Measurements from ENCODE around the gene TMEM151B. TPM values are rescaled to one million over a fixed set of nuclear protein-coding genes. Genes with fewer than 3 reads are reported as not detected.

The TMEM151B gene
- total RNA-seq, 2 donors from 2014 or later, result 0.12 to 0.19 TPM

DNA sequence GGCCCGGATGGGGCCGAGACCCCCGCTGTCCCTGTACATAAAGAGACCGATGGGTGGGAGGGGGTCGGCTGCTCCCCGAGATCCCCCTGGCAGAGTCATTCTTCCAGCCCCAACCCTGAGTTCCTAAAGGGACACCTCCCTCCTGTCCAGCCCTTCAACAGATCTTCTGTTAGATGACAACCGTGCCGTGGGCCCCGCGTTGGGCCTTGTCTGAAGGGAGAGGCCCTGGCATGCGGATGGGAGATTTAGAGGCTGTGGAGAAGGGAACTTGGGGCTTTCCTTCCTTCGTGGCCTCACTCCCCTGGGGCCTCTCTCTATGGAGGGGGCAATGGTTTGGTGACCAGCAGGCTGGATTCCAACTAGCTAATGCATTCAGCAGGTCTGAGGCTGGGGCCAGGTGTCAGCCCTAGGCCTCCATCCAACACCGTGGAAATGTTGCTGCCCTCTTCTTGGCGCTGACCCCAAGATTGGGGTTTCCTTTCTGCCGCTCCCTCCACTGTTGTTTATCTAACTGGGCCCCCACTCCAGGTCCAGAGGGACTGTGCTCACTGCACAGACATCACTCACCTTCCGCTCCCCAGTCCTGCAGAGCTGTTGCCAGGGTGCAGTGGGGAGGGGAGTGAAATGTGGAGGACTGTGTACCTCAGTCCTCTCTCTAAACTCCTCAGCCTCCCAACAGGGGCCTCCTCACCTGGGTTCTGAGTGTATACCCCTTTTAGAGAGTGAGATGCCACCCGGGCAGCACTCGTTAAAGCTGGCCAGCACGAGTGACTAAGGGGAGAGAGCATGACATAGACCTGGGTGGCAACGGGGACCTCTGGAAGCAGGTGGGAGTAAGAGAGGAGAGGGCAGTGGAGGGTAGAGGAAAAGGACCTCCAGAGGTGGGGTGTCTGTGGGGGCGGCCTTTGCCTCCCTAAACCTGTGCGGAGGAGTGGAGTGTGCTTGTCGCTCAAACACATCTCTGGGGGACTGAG is 6.7 kb downstream of the TMEM151B start:
- H3K36me3 ChIP-seq, result no peaks in the 10 kb centered on the region
- TF ChIP-seq, protein P1, sequence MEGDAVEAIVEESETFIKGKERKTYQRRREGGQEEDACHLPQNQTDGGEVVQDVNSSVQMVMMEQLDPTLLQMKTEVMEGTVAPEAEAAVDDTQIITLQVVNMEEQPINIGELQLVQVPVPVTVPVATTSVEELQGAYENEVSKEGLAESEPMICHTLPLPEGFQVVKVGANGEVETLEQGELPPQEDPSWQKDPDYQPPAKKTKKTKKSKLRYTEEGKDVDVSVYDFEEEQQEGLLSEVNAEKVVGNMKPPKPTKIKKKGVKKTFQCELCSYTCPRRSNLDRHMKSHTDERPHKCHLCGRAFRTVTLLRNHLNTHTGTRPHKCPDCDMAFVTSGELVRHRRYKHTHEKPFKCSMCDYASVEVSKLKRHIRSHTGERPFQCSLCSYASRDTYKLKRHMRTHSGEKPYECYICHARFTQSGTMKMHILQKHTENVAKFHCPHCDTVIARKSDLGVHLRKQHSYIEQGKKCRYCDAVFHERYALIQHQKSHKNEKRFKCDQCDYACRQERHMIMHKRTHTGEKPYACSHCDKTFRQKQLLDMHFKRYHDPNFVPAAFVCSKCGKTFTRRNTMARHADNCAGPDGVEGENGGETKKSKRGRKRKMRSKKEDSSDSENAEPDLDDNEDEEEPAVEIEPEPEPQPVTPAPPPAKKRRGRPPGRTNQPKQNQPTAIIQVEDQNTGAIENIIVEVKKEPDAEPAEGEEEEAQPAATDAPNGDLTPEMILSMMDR (IDR thresholded peaks at IDR 0.05), result no peak
- no peak for DNase-seq
- no peak overlapping the region for H3K9ac ChIP-seq (ENCODE audit: low read depth in 2 of 2, low read length in 2 of 2)
- peaks cover 4% of the 10 kb centered on the region for H3K4me1 ChIP-seq
- H3K4me3 ChIP-seq, result no peak overlapping the region
- intact Hi-C loops (cut with DNase I), result no loop called here
- peaks cover 30% of the 10 kb centered on the region for H3K27me3 ChIP-seq
- no peak overlapping the region for H3K27ac ChIP-seq
- H3K9me3 ChIP-seq, result no peaks in the 10 kb centered on the region

- H3K4me1 ChIP-seq, result peaks cover 4% of the 10 kb centered on the region
- H3K36me3 ChIP-seq, result no peaks in the 10 kb centered on the region
- no peak overlapping the region for H3K9ac ChIP-seq (ENCODE audit: low read depth in 2 of 2, low read length in 2 of 2)
- no peaks in the 10 kb centered on the region for H3K9me3 ChIP-seq
- no peak overlapping the region for H3K4me3 ChIP-seq
- TF ChIP-seq, protein P1 (IDR thresholded peaks at IDR 0.05), result no peak
- H3K27ac ChIP-seq, result no peak overlapping the region
- H3K27me3 ChIP-seq, result peaks cover 25% of the 10 kb centered on the region
- intact Hi-C loops (cut with DNase I), result no loop called here
- DNase-seq, result no peak
Measured at GRCh38 chr6:44277763-44278162, 7.5 kb downstream of the TMEM151B start.

DNA sequence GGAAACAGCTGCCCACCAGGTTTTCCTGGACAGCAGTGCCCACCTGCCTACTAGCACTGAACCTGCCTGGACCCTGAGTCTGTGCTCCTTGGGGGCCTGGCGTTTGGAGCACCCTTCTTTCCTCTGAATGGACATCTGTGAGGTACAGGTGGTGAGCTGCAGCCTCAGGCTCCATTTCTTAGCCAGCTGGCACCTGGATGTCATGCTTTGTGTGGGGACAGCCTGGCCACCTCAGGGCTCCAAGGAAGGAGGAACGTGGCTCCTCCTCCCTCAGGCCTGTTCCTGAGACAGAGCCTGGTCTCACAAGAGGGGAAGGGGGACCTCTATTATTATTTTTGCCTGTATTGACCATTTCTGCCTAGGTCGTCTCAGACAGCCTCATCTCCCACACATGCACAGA is 8.1 kb downstream of the TMEM151B start:
- H3K4me3 ChIP-seq, result no peak overlapping the region
- H3K4me1 ChIP-seq, result peaks cover 4% of the 10 kb centered on the region
- H3K27me3 ChIP-seq, result peaks cover 21% of the 10 kb centered on the region
- no peak overlapping the region for H3K27ac ChIP-seq
- no peaks in the 10 kb centered on the region for H3K36me3 ChIP-seq
- H3K9me3 ChIP-seq, result no peaks in the 10 kb centered on the region
- TF ChIP-seq, protein P1 (IDR thresholded peaks at IDR 0.05), result no peak
- H3K9ac ChIP-seq (ENCODE audit: low read depth in 2 of 2, low read length in 2 of 2), result no peak overlapping the region
- intact Hi-C loops (cut with DNase I), result no loop called here
- DNase-seq, result no peak

- TF ChIP-seq, protein P1 (IDR thresholded peaks at IDR 0.05), result no peak
- Histone ChIP-seq H3K4me3 (no peak overlapping the region), H3K27ac (no peak overlapping the region), H3K9ac (ENCODE audit: low read depth in 2 of 2, low read length in 2 of 2) (no peak overlapping the region), H3K36me3 (no peaks in the 10 kb centered on the region), H3K27me3 (peaks cover 21% of the 10 kb centered on the region), H3K9me3 (no peaks in the 10 kb centered on the region), H3K4me1 (peaks cover 4% of the 10 kb centered on the region)
- no peak for DNase-seq
- intact Hi-C loops (cut with DNase I), result no loop called here
Measured at GRCh38 chr6:44278774-44279697, 8.8 kb downstream of the TMEM151B start.

- Histone ChIP-seq H3K27me3 (peaks cover 7% of the 10 kb centered on the region), H3K4me3 (no peak overlapping the region), H3K9ac (ENCODE audit: low read depth in 2 of 2, low read length in 2 of 2) (no peak overlapping the region), H3K27ac (no peak overlapping the region), H3K4me1 (no peaks in the 10 kb centered on the region), H3K36me3 (no peaks in the 10 kb centered on the region), H3K9me3 (no peaks in the 10 kb centered on the region)
- TF ChIP-seq, protein P1 (IDR thresholded peaks at IDR 0.05), result no peak
- intact Hi-C loops (cut with DNase I), result no loop called here
- DNase-seq, result no peak
Measured at GRCh38 chr6:44284121-44284520, 13.9 kb downstream of the TMEM151B start.

Data from colonic mucosa (tissue), 4 donors.